GM18508 (cell line): ENCODE results near the gene IDH3G.

ENCODE experiments used
- ATAC-seq: cut with Tn5 transposase; IDR thresholded peaks from one replicate; pipeline ENCODE4 v1.9.1; 2021; ENCODE audit warnings: moderate number of reproducible peaks; ENCODE audit not compliant: insufficient read depth, unreplicated experiment

Gene IDH3G

GRCh38 chrX:153736871-153737441 is 57.2 kb downstream of the IDH3G start:
- ATAC-seq = no peak

GRCh38 chrX:153736071-153736820 is 57.9 kb downstream of the IDH3G start:
- ATAC-seq = no peak
